ENCODE results near the gene HAAO.
A peak's percentile ranks its signal among the peaks of the same experiment; 100 is the strongest.

The HAAO gene

GRCh38 chr2:42771546-42772153 is 20.7 kb downstream of the HAAO start:
- H3K27me3 Mint-ChIP-seq = no peaks in the 10 kb centered on the region
- H3K4me1 Mint-ChIP-seq = peaks cover 19% of the 10 kb centered on the region
- H3K9me3 Mint-ChIP-seq = no peaks in the 10 kb centered on the region
- DNase-seq (no peak), ATAC-seq (no peak)
- no peak overlapping the region for H3K27ac Mint-ChIP-seq
- H3K36me3 Mint-ChIP-seq (ENCODE audit: low read depth) = no peaks in the 10 kb centered on the region
- no peak overlapping the region for H3K4me3 Mint-ChIP-seq

GRCh38 chr2:42770288-42771131 is 21.9 kb downstream of the HAAO start:
- no peak overlapping the region for H3K4me3 Mint-ChIP-seq
- DNase-seq = no peak

GRCh38 chr2:42769583-42770287 is 22.6 kb downstream of the HAAO start:
- no peak for DNase-seq
- Mint-ChIP-seq H3K9me3 (no peaks in the 10 kb centered on the region), H3K27ac (no peak overlapping the region)

More at GRCh38 chr2:42770288-42771131, 21.9 kb downstream of the HAAO start:
- H3K27ac Mint-ChIP-seq = no peak overlapping the region
- no peaks in the 10 kb centered on the region for H3K27me3 Mint-ChIP-seq
- H3K36me3 Mint-ChIP-seq (ENCODE audit: low read depth) = no peaks in the 10 kb centered on the region
- H3K9me3 Mint-ChIP-seq = no peaks in the 10 kb centered on the region
- peak; percentile 45 for ATAC-seq
- H3K4me1 Mint-ChIP-seq = peaks cover 11% of the 10 kb centered on the region

GRCh38 chr2:42768706-42769256 is 23.6 kb downstream of the HAAO start:
- Mint-ChIP-seq H3K36me3 (ENCODE audit: low read depth) (no peaks in the 10 kb centered on the region), H3K4me3 (no peak overlapping the region), H3K27ac (peak overlapping the region; percentile 5), H3K9me3 (no peaks in the 10 kb centered on the region), H3K4me1 (peaks cover under 1% of the 10 kb centered on the region), H3K27me3 (no peaks in the 10 kb centered on the region)
- DNase-seq (no peak), ATAC-seq (no peak)

More at GRCh38 chr2:42769583-42770287, 22.6 kb downstream of the HAAO start:
- Mint-ChIP-seq H3K4me1 (peaks cover 5% of the 10 kb centered on the region), H3K27me3 (no peaks in the 10 kb centered on the region), H3K36me3 (ENCODE audit: low read depth) (no peaks in the 10 kb centered on the region), H3K4me3 (no peak overlapping the region)
- ATAC-seq = no peak

- ATAC-seq (no peak), DNase-seq (no peak)
- Mint-ChIP-seq H3K9me3 (no peaks in the 10 kb centered on the region), H3K4me1 (no peaks in the 10 kb centered on the region), H3K27ac (no peak overlapping the region), H3K27me3 (no peaks in the 10 kb centered on the region), H3K36me3 (ENCODE audit: low read depth) (no peaks in the 10 kb centered on the region), H3K4me3 (no peak overlapping the region)
These were observed 24.3 kb downstream of the HAAO start for GRCh38 chr2:42767899-42768705.

GRCh38 chr2:42767080-42767898 is 25.1 kb downstream of the HAAO start:
- Mint-ChIP-seq H3K27ac (no peak overlapping the region), H3K27me3 (no peaks in the 10 kb centered on the region), H3K4me3 (no peak overlapping the region), H3K4me1 (no peaks in the 10 kb centered on the region), H3K9me3 (no peaks in the 10 kb centered on the region), H3K36me3 (ENCODE audit: low read depth) (no peaks in the 10 kb centered on the region)
- no peak for DNase-seq
- ATAC-seq = no peak

GRCh38 chr2:42765686-42766085 is 26.7 kb downstream of the HAAO start:
- Mint-ChIP-seq H3K27ac (no peak overlapping the region), H3K9me3 (no peaks in the 10 kb centered on the region), H3K4me3 (no peak overlapping the region), H3K36me3 (ENCODE audit: low read depth) (no peaks in the 10 kb centered on the region), H3K4me1 (no peaks in the 10 kb centered on the region), H3K27me3 (no peaks in the 10 kb centered on the region)
- ATAC-seq (no peak), DNase-seq (no peak)

- H3K27me3 Mint-ChIP-seq = no peaks in the 10 kb centered on the region
- ATAC-seq (no peak), DNase-seq (no peak)
- no peak overlapping the region for H3K27ac Mint-ChIP-seq
- no peaks in the 10 kb centered on the region for H3K36me3 Mint-ChIP-seq (ENCODE audit: low read depth)
- no peaks in the 10 kb centered on the region for H3K4me1 Mint-ChIP-seq
- H3K4me3 Mint-ChIP-seq = no peak overlapping the region
- no peaks in the 10 kb centered on the region for H3K9me3 Mint-ChIP-seq
These were observed 27.5 kb downstream of the HAAO start for GRCh38 chr2:42764901-42765300.

- no peaks in the 10 kb centered on the region for H3K9me3 Mint-ChIP-seq
- peak within 1 kb of the TSS; percentile 31 for H3K27ac Mint-ChIP-seq
- DNase-seq = no peak
- H3K36me3 Mint-ChIP-seq (ENCODE audit: low read depth) = no peaks in the 10 kb centered on the region
- H3K4me1 Mint-ChIP-seq = no peaks in the 10 kb centered on the region
- no peak within 1 kb of the TSS for H3K4me3 Mint-ChIP-seq
- no peaks in the 10 kb centered on the region for H3K27me3 Mint-ChIP-seq
- no peak for ATAC-seq
These were observed 28.3 kb downstream of the HAAO start, which contains the start of gene OXER1 for GRCh38 chr2:42764096-42764495. Gene OXER1, minus strand, starts transcription at chr2:42764135. Its CDS starts 73 bp downstream, at chr2:42764062.

- H3K9me3 Mint-ChIP-seq = no peaks in the 10 kb centered on the region
- H3K36me3 Mint-ChIP-seq (ENCODE audit: low read depth) = no peaks in the 10 kb centered on the region
- no peak for DNase-seq
- no peaks in the 10 kb centered on the region for H3K4me1 Mint-ChIP-seq
- no peak overlapping the region for H3K4me3 Mint-ChIP-seq
- ATAC-seq = no peak
- H3K27ac Mint-ChIP-seq = peak overlapping the region; percentile 31
- H3K27me3 Mint-ChIP-seq = no peaks in the 10 kb centered on the region
These were observed 29.3 kb downstream of the HAAO start for GRCh38 chr2:42762823-42763804.

- no peak for DNase-seq
- ATAC-seq = no peak
- H3K36me3 Mint-ChIP-seq (ENCODE audit: low read depth) = no peaks in the 10 kb centered on the region
- H3K27me3 Mint-ChIP-seq = no peaks in the 10 kb centered on the region
- no peak overlapping the region for H3K27ac Mint-ChIP-seq
- H3K9me3 Mint-ChIP-seq = no peaks in the 10 kb centered on the region
- H3K4me3 Mint-ChIP-seq = no peak overlapping the region
- H3K4me1 Mint-ChIP-seq = no peaks in the 10 kb centered on the region
These were observed 30.2 kb downstream of the HAAO start for GRCh38 chr2:42762155-42762554.

- Mint-ChIP-seq H3K27me3 (no peaks in the 10 kb centered on the region), H3K4me3 (no peak overlapping the region), H3K27ac (no peak overlapping the region), H3K36me3 (ENCODE audit: low read depth) (no peaks in the 10 kb centered on the region), H3K9me3 (no peaks in the 10 kb centered on the region), H3K4me1 (no peaks in the 10 kb centered on the region)
- no peak for DNase-seq
- ATAC-seq = no peak
These were observed 30.8 kb downstream of the HAAO start for GRCh38 chr2:42761554-42761953.
